ENCODE results near the gene SNX30.

The SNX30 gene

GRCh38 chr9:112886351-112886750 lies 135.8 kb downstream of the SNX30 start:
- DNase-seq (ENCODE audit: low read depth) = no peak

GRCh38 chr9:112887381-112887780 lies 136.8 kb downstream of the SNX30 start:
- no peak for DNase-seq (ENCODE audit: low read depth)

GRCh38 chr9:112890106-112891081 lies 139.8 kb downstream of the SNX30 start, which contains the start of gene SLC46A2:
Gene SLC46A2 (minus strand): TSS chr9:112890876. CDS start chr9:112890681, 195 bp downstream.
- DNase-seq (ENCODE audit: low read depth) = no peak

- DNase-seq (ENCODE audit: low read depth) = no peak
These were observed 141.0 kb downstream of the SNX30 start for GRCh38 chr9:112891521-112891920.

- no peak for DNase-seq (ENCODE audit: low read depth)
These were observed 142.4 kb downstream of the SNX30 start for GRCh38 chr9:112892981-112893380.

- DNase-seq (ENCODE audit: low read depth) = no peak
These were observed 143.5 kb downstream of the SNX30 start for GRCh38 chr9:112894041-112894440.

- DNase-seq (ENCODE audit: low read depth) = no peak
These were observed 144.1 kb downstream of the SNX30 start for GRCh38 chr9:112894699-112895098.

- no peak for DNase-seq (ENCODE audit: low read depth)
These were observed 145.6 kb downstream of the SNX30 start for GRCh38 chr9:112896131-112896530.

GRCh38 chr9:112898872-112899311 lies 148.3 kb downstream of the SNX30 start:
- DNase-seq (ENCODE audit: low read depth) = no peak

GRCh38 chr9:112900488-112900887 lies 149.9 kb downstream of the SNX30 start:
- DNase-seq (ENCODE audit: low read depth) = no peak

- DNase-seq (ENCODE audit: low read depth) = no peak
These were observed 150.3 kb downstream of the SNX30 start for GRCh38 chr9:112900901-112901300.

GRCh38 chr9:112905084-112905483 lies 154.5 kb downstream of the SNX30 start:
- DNase-seq (ENCODE audit: low read depth) = no peak

GRCh38 chr9:112911736-112912135 lies 161.2 kb downstream of the SNX30 start:
- no peak for DNase-seq (ENCODE audit: low read depth)

GRCh38 chr9:112912636-112913035 lies 162.1 kb downstream of the SNX30 start:
- no peak for DNase-seq (ENCODE audit: low read depth)

- DNase-seq (ENCODE audit: low read depth) = no peak
These were observed 162.8 kb downstream of the SNX30 start for GRCh38 chr9:112913326-112913725.

- DNase-seq (ENCODE audit: low read depth) = no peak
These were observed 164.0 kb downstream of the SNX30 start for GRCh38 chr9:112914524-112914923.

GRCh38 chr9:112917047-112917986 lies 166.8 kb downstream of the SNX30 start:
- DNase-seq (ENCODE audit: low read depth) = no peak

GRCh38 chr9:112917987-112918362 lies 167.4 kb downstream of the SNX30 start:
- DNase-seq (ENCODE audit: low read depth) = no peak

- no peak for DNase-seq (ENCODE audit: low read depth)
These were observed 171.0 kb downstream of the SNX30 start for GRCh38 chr9:112921549-112921948.
